OCI-LY3 (cell line): ENCODE data around the gene CFAP97D2.

Experiments used
- CTCF ChIP-seq: fragments of 200-600, 300-600 bp; sonication (generic); IDR thresholded peaks from 2 replicates; pipeline ENCODE4 v1.5.1; 2014; ENCODE audit warnings: antibody characterized with exemption, low read length, low read depth
- EZH2phosphoT487 ChIP-seq: fragments of 200-600 bp; shearing (Covaris generic); IDR thresholded peaks from 2 replicates; pipeline ENCODE4 v1.6.1; 2018; ENCODE audit warnings: antibody characterized with exemption, mixed run types, low read depth

- no peak for TF ChIP-seq CTCF
- TF ChIP-seq EZH2phosphoT487, result no peak
Observed at GRCh38 chr13:114151565-114152284, 27.3 kb upstream of the CFAP97D2 start.
